GM23338 (cell line): Measurements from ENCODE around the gene LNX2. TPM values are rescaled to one million over a fixed set of nuclear protein-coding genes. Genes with fewer than 3 reads are reported as not detected.

ENCODE experiments used
- ATAC-seq: fragments of 200-7000 bp; cut with Tn5 transposase; 3 replicates; pipeline ENCODE4 v1.9.1; 2020
- DNase-seq: peaks from one replicate; pipeline ENCODE4 v3.0.0-alpha.2; 2015; ENCODE audit warnings: low spot score
- H2AFZ ChIP-seq: fragments of 200-600 bp; sonication (generic); 2 replicates; pipeline ENCODE4 v1.8.0; 2016; ENCODE audit warnings: antibody characterized with exemption, mild to moderate bottlenecking, moderate library complexity
- H3F3A ChIP-seq: fragments of 200-600 bp; sonication (generic); replicated peaks from 2 replicates; pipeline ENCODE4 v1.8.0; 2017; ENCODE audit warnings: antibody characterized with exemption, mixed run types, low read depth
- H3K27ac ChIP-seq: fragments of 200-600 bp; sonication (generic); 2 replicates; pipeline ENCODE4 v1.6.1; 2016; ENCODE audit warnings: low read depth
- H3K27me3 ChIP-seq: fragments of 200-600 bp; sonication (generic); 2 replicates; pipeline ENCODE4 v1.8.0; 2016; ENCODE audit warnings: mild to moderate bottlenecking, mixed run types, moderate library complexity; ENCODE audit not compliant: insufficient read depth
- H3K36me3 ChIP-seq: fragments of 200-600 bp; sonication (generic); 2 replicates; pipeline ENCODE4 v1.8.0; 2016; ENCODE audit warnings: mild to moderate bottlenecking; ENCODE audit not compliant: insufficient read depth
- H3K4me1 ChIP-seq: fragments of 200-600 bp; sonication (generic); 2 replicates; pipeline ENCODE4 v1.8.0; 2016; ENCODE audit warnings: mild to moderate bottlenecking, moderate library complexity; ENCODE audit not compliant: insufficient read depth
- H3K4me2 ChIP-seq: fragments of 200-600 bp; sonication (generic); 2 replicates; pipeline ENCODE4 v1.7.1; 2017; ENCODE audit warnings: mixed run types
- H3K4me3 ChIP-seq: fragments of 200-600 bp; sonication (generic); 2 replicates; pipeline ENCODE4 v1.6.1; 2016; ENCODE audit warnings: mixed run types
- H3K79me2 ChIP-seq: fragments of 200-600 bp; sonication (generic); replicated peaks from 2 replicates; pipeline ENCODE4 v1.8.0; 2017; ENCODE audit warnings: mild to moderate bottlenecking; ENCODE audit not compliant: insufficient read depth
- H3K9me2 ChIP-seq: fragments of 200-600 bp; sonication (generic); 2 replicates; pipeline ENCODE4 v1.8.0; 2017; ENCODE audit not compliant: insufficient read depth
- H4K20me1 ChIP-seq: fragments of 200-600 bp; sonication (generic); replicated peaks from 2 replicates; pipeline ENCODE4 v1.8.0; 2017; ENCODE audit warnings: mild to moderate bottlenecking; ENCODE audit not compliant: insufficient read depth
- H3K27ac Mint-ChIP-seq: 2 replicates; pipeline ENCODE4 v1.8.0; 2020; ENCODE audit warnings: inconsistent platforms, mild to moderate bottlenecking, moderate library complexity, mixed read lengths
- H3K27me3 Mint-ChIP-seq: 3 replicates; pipeline ENCODE4 v1.8.0; 2022; ENCODE audit warnings: low read depth, mild to moderate bottlenecking, moderate library complexity, mixed read lengths, inconsistent platforms; ENCODE audit not compliant: insufficient read depth, poor library complexity
- H3K36me3 Mint-ChIP-seq: 3 replicates; pipeline ENCODE4 v1.8.0; 2021; ENCODE audit warnings: low read depth, mild to moderate bottlenecking, inconsistent platforms, moderate library complexity, mixed read lengths
- H3K4me1 Mint-ChIP-seq: 3 replicates; pipeline ENCODE4 v1.8.0; 2020; ENCODE audit warnings: mild to moderate bottlenecking, inconsistent platforms, mixed read lengths
- H3K4me3 Mint-ChIP-seq: 3 replicates; pipeline ENCODE4 v1.8.0; 2021; ENCODE audit warnings: moderate library complexity, mild to moderate bottlenecking, inconsistent platforms, mixed read lengths
- H3K9me3 Mint-ChIP-seq: 3 replicates; pipeline ENCODE4 v1.8.0; 2020; ENCODE audit warnings: moderate library complexity, mild to moderate bottlenecking, inconsistent platforms, mixed read lengths
- CREB1 ChIP-seq: fragments of 250-450 bp; sonication (Bioruptor Pico); IDR thresholded peaks from 2 replicates; pipeline ENCODE4 v1.5.0; 2020; ENCODE audit warnings: low read depth, mild to moderate bottlenecking, moderate library complexity
- EZH2phosphoT487 ChIP-seq: fragments of 200-600 bp; sonication (generic); IDR thresholded peaks from one replicate; pipeline ENCODE4 v1.8.1; 2018; ENCODE audit warnings: antibody characterized with exemption; ENCODE audit not compliant: unreplicated experiment
- JUNB ChIP-seq: IDR thresholded peaks from one replicate; pipeline ENCODE4 v1.6.1; 2016; ENCODE audit warnings: antibody characterized with exemption; ENCODE audit not compliant: unreplicated experiment
- NANOG ChIP-seq: IDR thresholded peaks from 2 replicates; pipeline ENCODE4 v1.6.1; 2016; ENCODE audit warnings: antibody characterized with exemption, borderline replicate concordance
- ZNF114 ChIP-seq: fragments of 250-450 bp; sonication (Bioruptor Pico); IDR thresholded peaks from 2 replicates; pipeline ENCODE4 v1.5.0; 2020; ENCODE audit warnings: mild to moderate bottlenecking, moderate library complexity
- ZNF331 ChIP-seq: fragments of 250-450 bp; sonication (Bioruptor Pico); IDR thresholded peaks from 2 replicates; pipeline ENCODE4 v1.5.0; 2020; ENCODE audit warnings: low read depth, mild to moderate bottlenecking, moderate library complexity
- polyA plus RNA-seq: library from polyadenylated mRNA; unstranded; fragments of >200 nt; fragmentation: Nextera tagmentation; extraction: Ambion mirVana; gene quantifications from 2 replicates; pipeline ENCODE4 v1.2.1, GENCODE V29; 2016
- total RNA-seq: library from RNA; depleted of rRNA; stranded (reverse); fragments of >200 nt; shearing (Covaris generic); gene quantifications from 2 replicates; pipeline ENCODE4 v1.2.3, GENCODE V29; 2014
- TF ChIP-seq, protein P1 (sequence below): IDR thresholded peaks from 2 replicates; pipeline ENCODE4 v1.6.1; 2016; ENCODE audit warnings: antibody characterized with exemption
- TF ChIP-seq, protein P2 (sequence below): IDR thresholded peaks from one replicate; pipeline ENCODE4 v1.6.1; 2018; ENCODE audit warnings: antibody characterized with exemption; ENCODE audit not compliant: unreplicated experiment

The LNX2 gene
- total and polyA plus RNA-seq, 2 experiments from 2014 or later: 3.7 to 18.0 TPM

DNA sequence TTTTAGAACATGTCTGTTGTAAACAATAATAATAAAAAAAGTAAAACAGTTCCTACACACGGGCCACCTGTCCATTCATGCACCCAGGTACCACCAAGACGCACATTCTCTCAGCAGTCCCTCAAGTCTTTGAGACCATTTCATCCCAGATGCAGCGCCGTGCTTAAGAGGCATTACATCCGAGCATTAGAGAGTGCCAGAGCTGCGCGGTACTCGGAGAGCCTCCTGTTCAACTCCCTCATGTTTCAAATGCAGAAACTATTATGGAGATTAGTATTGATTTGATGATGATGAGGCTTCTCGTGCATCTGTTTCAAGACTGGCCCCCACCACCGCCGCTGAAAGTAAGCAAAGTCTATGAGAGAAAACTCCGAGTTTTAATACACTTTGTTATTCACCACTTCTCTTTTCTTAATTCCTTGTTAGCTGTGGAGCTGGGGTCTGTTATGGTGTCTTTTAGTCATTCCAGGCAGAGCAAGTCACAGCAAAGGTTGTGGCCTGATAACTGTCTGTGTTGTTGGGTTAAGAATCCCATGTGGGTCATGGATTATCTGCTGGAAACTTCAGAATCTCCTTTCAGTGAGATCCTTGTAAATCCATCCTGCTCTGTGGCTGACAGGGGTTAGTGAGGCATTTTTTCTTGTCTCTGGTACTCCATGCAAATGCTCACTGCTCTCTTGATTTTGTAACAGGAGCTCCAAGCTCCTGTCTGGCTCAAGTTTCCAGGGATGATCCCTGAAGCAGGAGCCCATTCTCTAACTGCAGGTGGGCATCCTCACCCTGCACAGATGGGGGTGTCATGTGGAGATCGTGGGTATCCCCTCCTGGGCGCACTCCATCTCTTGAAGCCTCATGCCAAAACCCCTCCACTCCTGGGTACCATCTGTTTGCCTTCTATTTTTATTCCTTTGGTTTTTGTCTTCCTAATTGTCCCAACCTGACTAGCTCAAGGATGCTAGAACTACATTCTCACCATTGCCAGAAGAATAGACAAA lies 95.1 kb downstream of the LNX2 start (continued):
- TF ChIP-seq EZH2phosphoT487 (no peak), CREB1 (CRISPR knock-in tag) (no peak)

DNA sequence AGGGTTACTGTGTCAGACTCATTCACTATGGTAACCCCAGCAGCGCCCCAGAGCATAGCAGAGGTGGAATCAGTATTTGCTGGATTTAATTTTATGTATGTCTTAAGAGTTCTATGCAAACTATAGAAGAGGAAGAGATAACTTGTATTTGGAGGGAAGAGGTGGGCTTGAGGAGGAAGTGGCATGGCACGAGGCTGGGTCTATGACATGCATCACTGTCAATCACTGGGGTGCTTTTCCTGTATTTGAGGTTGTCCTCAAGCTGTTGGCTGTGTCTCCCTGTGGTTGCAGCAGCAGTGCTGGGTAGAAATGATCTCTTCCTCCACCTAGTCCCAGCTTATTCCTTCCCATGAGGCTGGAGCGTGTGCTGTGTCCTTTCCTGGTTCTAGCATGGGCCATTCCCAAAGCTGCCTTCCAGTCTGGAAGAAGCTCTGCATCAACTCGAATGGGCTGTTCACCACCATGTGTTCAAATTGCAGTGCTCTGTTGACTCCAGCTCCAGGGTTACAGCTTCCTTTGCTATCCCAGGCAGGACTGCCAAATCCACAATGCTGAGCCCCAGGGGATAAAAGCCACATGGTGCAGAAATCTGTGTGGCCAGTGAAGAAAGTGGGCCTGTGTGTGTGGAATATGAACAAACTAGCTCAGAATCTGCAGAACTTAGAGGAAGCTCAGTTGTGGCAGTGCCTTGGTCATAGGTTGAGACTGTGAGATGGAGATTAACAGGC lies 96.8 kb downstream of the LNX2 start:
- no peaks in the 10 kb centered on the region for H3F3A ChIP-seq
- no peak overlapping the region for H3K4me3 ChIP-seq
- Mint-ChIP-seq H3K4me3 (no peak overlapping the region), H3K36me3 (peaks cover 3% of the 10 kb centered on the region; the same call in 1 of the 3 replicates), H3K9me3 (peaks cover 8% of the 10 kb centered on the region; the same call in 2 of the 3 replicates), H3K27ac (no peak overlapping the region), H3K27me3 (peaks cover 2% of the 10 kb centered on the region), H3K4me1 (peaks cover 3% of the 10 kb centered on the region; the same call in 1 of the 3 replicates)
- H2AFZ ChIP-seq: no peak overlapping the region
- no peak overlapping the region for H3K27ac ChIP-seq
- H4K20me1 ChIP-seq: no peaks in the 10 kb centered on the region
- H3K9me2 ChIP-seq: peaks cover 4% of the 10 kb centered on the region; the same call in 1 of the 2 replicates
- H3K4me2 ChIP-seq: no peak overlapping the region
- DNase-seq: no peak
- H3K79me2 ChIP-seq: no peaks in the 10 kb centered on the region
- no peaks in the 10 kb centered on the region for H3K4me1 ChIP-seq
- H3K27me3 ChIP-seq: no peaks in the 10 kb centered on the region
- TF ChIP-seq ZNF331 (CRISPR knock-in tag) (no peak), CREB1 (CRISPR knock-in tag) (no peak), NANOG (no peak), ZNF114 (CRISPR knock-in tag) (no peak), JUNB (no peak)
- TF ChIP-seq, protein P1, sequence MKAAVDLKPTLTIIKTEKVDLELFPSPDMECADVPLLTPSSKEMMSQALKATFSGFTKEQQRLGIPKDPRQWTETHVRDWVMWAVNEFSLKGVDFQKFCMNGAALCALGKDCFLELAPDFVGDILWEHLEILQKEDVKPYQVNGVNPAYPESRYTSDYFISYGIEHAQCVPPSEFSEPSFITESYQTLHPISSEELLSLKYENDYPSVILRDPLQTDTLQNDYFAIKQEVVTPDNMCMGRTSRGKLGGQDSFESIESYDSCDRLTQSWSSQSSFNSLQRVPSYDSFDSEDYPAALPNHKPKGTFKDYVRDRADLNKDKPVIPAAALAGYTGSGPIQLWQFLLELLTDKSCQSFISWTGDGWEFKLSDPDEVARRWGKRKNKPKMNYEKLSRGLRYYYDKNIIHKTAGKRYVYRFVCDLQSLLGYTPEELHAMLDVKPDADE: no peak
- TF ChIP-seq, protein P2, sequence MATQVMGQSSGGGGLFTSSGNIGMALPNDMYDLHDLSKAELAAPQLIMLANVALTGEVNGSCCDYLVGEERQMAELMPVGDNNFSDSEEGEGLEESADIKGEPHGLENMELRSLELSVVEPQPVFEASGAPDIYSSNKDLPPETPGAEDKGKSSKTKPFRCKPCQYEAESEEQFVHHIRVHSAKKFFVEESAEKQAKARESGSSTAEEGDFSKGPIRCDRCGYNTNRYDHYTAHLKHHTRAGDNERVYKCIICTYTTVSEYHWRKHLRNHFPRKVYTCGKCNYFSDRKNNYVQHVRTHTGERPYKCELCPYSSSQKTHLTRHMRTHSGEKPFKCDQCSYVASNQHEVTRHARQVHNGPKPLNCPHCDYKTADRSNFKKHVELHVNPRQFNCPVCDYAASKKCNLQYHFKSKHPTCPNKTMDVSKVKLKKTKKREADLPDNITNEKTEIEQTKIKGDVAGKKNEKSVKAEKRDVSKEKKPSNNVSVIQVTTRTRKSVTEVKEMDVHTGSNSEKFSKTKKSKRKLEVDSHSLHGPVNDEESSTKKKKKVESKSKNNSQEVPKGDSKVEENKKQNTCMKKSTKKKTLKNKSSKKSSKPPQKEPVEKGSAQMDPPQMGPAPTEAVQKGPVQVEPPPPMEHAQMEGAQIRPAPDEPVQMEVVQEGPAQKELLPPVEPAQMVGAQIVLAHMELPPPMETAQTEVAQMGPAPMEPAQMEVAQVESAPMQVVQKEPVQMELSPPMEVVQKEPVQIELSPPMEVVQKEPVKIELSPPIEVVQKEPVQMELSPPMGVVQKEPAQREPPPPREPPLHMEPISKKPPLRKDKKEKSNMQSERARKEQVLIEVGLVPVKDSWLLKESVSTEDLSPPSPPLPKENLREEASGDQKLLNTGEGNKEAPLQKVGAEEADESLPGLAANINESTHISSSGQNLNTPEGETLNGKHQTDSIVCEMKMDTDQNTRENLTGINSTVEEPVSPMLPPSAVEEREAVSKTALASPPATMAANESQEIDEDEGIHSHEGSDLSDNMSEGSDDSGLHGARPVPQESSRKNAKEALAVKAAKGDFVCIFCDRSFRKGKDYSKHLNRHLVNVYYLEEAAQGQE: no peak
- H3K36me3 ChIP-seq: no peaks in the 10 kb centered on the region
- no peak for ATAC-seq
